ENCODE results near the gene DAB1. TPM values are rescaled to one million over a fixed set of nuclear protein-coding genes. Genes with fewer than 3 reads are reported as not detected.

DAB1 gene
- total and polyA plus RNA-seq, 2 of the 8 experiments (the other 6 are each of a cell fraction or from before 2014, with no cell fraction given): 4.4 to 11.8 TPM

DNA sequence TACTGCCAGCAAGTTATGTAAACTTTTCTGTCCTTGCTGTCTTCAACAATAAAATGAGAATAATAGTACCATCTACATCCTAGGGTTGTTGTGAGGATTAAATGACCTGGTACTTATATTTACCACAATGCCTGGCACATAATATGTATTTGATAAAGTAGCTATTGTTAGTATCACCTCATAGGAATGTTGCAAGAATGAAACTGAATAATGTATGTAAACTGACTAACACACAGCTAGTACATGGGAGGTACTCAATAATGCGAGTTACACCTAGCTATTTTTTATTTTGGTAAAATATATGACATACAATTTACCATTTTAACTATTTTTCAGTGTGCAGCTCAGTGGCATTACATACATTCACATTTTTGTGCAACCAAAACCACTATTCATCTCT, 289.1 kb downstream of the DAB1 start:
- no peaks in the 10 kb centered on the region for H3K27me3 ChIP-seq (replicated peaks in 1 of 4; ENCODE audit: control insufficient read depth in 3 of 4, extremely low read depth in 1 of 4, insufficient read depth in 3 of 4, low read length in 3 of 4)
- no peak overlapping the region for H4K5ac ChIP-seq (ENCODE audit: insufficient read length, low read depth, low read length)
- H3K9me3 ChIP-seq (ENCODE audit: insufficient read depth in 2 of 2, low read depth in 1 of 2, low read length in 1 of 2): no peaks in the 10 kb centered on the region
- no peak overlapping the region for H3K56ac ChIP-seq (replicated peaks; ENCODE audit: insufficient read length, low read depth, low read length)
- no peak overlapping the region for H3K18ac ChIP-seq (ENCODE audit: extremely low read depth, low read length)
- H2BK20ac ChIP-seq (ENCODE audit: low read length): no peak overlapping the region
- CTCF ChIA-PET (ENCODE audit: partially characterized antibody): interaction anchor here (1.4 to 1.7 kb wide), 2 partner anchors 24 to 303 kb away, joined by 3 to 4 read pairs; no protein-coding TSS in a partner anchor
- no peaks in the 10 kb centered on the region for H4K20me1 ChIP-seq (replicated peaks in 1 of 2; ENCODE audit: control insufficient read depth in 1 of 2, insufficient read depth in 2 of 2, low read length in 2 of 2)
- H3K23me2 ChIP-seq (ENCODE audit: low read depth, low read length): no peaks in the 10 kb centered on the region
- no peak overlapping the region for H3K14ac ChIP-seq (ENCODE audit: insufficient read length)
- H4K8ac ChIP-seq (ENCODE audit: extremely low read depth, insufficient read depth, low read length): no peak overlapping the region
- H3K4me3 ChIP-seq (ENCODE audit: extremely low read depth in 1 of 4, insufficient read depth in 2 of 4, low read depth in 3 of 4, low read length in 4 of 4): no peak overlapping the region
- no peak overlapping the region for H2BK15ac ChIP-seq (ENCODE audit: low read length)
- no peak for TF ChIP-seq TEAD4 (IDR thresholded peaks at IDR 0.05; ENCODE audit: low read depth, low read length)
- TF ChIP-seq RNF2 (IDR thresholded peaks at IDR 0.05; ENCODE audit: borderline replicate concordance, low read depth, low read length, missing control alignments, poor library complexity, severe bottlenecking): no peak
- TF ChIP-seq PHF8 (conservative IDR thresholded peaks at IDR 0.05; ENCODE audit: low read depth, low read length): no peak
- no peak for TF ChIP-seq TAF7 (optimal IDR thresholded peaks at IDR 0.05; ENCODE audit: borderline replicate concordance, low read depth, low read length)
- TF ChIP-seq SAP30 (IDR thresholded peaks at IDR 0.05; ENCODE audit: insufficient read depth, insufficient replicate concordance, low read length): no peak
- no peak for TF ChIP-seq ASH2L (IDR thresholded peaks at IDR 0.05; ENCODE audit: low read length)
- no peak for TF ChIP-seq JUND (IDR thresholded peaks at IDR 0.05; ENCODE audit: low read length)
- TF ChIP-seq POU5F1 (IDR thresholded peaks at IDR 0.05; ENCODE audit: low read depth, low read length): no peak
- no peak for TF ChIP-seq SP1 (IDR thresholded peaks at IDR 0.05; ENCODE audit: low read depth, low read length)
- no peak for TF ChIP-seq JUN (IDR thresholded peaks at IDR 0.05; ENCODE audit: low read depth, low read length)
- H3K79me2 ChIP-seq (ENCODE audit: control insufficient read depth in 1 of 2, insufficient read depth in 2 of 2, low read length in 2 of 2): no peaks in the 10 kb centered on the region
- 74% methylated on average over 1 of the region's 1 CpG; no CpG with 5 or more reads in 1 of the 2 experiments for WGBS, 2 experiments (ENCODE audit: extremely low coverage in 1 of 2, insufficient coverage in 1 of 2, insufficient read length in 1 of 2, insufficient replicate concordance in 2 of 2, low coverage in 1 of 2, low lambda C conversion rate in 2 of 2, missing lambda C conversion rate in 1 of 2)
- no peak overlapping the region for H3K23ac ChIP-seq (ENCODE audit: insufficient read length)
- H3K4me2 ChIP-seq (ENCODE audit: insufficient read depth in 1 of 2, low read depth in 2 of 2, low read length in 2 of 2): no peak overlapping the region
- H2AFZ ChIP-seq (ENCODE audit: low read length): no peak overlapping the region
- no peak overlapping the region for H2BK12ac ChIP-seq (ENCODE audit: low read depth, low read length)
- H3K4ac ChIP-seq (replicated peaks; ENCODE audit: insufficient read length, low read depth, low read length): no peak overlapping the region
- H2AK5ac ChIP-seq (ENCODE audit: low read depth, low read length): no peak overlapping the region
- no peak for FAIRE-seq
- H4K91ac ChIP-seq (replicated peaks; ENCODE audit: insufficient read length, low read length): no peak overlapping the region
- H3K9ac ChIP-seq (replicated peaks in 1 of 4; ENCODE audit: extremely low read depth in 1 of 4, low read depth in 3 of 4, low read length in 3 of 4): no peak overlapping the region
- no peak overlapping the region for H3K27ac ChIP-seq (ENCODE audit: low read depth, low read length)
- H2BK5ac ChIP-seq (ENCODE audit: low read depth, low read length): no peak overlapping the region
- no peaks in the 10 kb centered on the region for H3K79me1 ChIP-seq (ENCODE audit: low read depth, low read length)
- H2BK120ac ChIP-seq (replicated peaks; ENCODE audit: low read depth, low read length): no peak overlapping the region
- no peaks in the 10 kb centered on the region for H3K36me3 ChIP-seq (ENCODE audit: control insufficient read depth in 2 of 4, insufficient read depth in 4 of 4, low read length in 3 of 4)
- no peak for DNase-seq (ENCODE audit: low read depth in 1 of 2, low spot score in 2 of 2)
- POLR2A ChIA-PET (ENCODE audit: partially characterized antibody): no interaction called here
- peaks cover 0 to under 1% (median 0%) of the 10 kb centered on the region in 4 experiments; a peak in 1 of 7 replicates for H3K4me1 ChIP-seq (replicated peaks in 1 of 4; ENCODE audit: control insufficient read depth in 3 of 4, insufficient read depth in 4 of 4, low read length in 3 of 4)

Data from H1 (cell line).